ENCODE results near the gene ATXN1.

The ATXN1 gene

DNA sequence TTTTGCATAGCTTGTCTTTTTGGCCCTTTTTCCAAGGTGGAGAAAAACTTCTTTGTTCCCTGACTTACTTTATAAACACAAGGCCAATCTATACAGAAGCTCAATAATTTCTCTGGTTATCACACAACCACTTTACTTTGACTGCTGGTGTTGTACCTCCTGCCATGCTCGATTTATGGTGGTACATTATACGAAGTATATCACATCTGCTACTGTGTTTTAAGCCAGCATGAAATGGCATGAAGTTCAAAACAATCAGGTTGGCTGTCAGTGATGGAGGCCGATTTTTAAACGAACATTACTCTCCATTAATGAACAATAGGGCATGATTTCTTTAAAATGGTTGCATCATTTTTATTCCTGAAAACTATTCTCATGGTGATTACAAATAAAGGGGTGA, 21.0 kb upstream of the ATXN1 start:
- no peak for DNase-seq

GRCh38 chr6:16781348-16782169, 20.3 kb upstream of the ATXN1 start:
- no peak for DNase-seq

DNA sequence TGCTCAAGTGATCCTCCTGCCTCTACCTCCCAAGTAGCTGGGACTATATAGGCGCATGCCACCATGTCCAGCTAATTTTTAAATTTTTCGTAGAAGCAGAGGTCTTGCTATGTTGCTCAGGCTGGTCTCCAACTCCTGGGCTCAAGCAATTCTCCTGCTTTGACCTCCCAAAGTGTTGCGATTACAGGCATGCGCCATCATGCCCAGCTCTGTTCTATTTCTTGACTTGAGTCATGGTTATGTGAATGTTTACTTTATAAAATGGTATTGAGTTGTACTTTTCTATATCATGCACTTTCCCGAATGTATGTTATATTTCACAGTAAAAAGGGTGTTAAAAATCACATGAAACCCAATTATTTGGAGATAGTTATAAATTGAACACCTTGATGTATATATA, 17.3 kb upstream of the ATXN1 start:
- no peak for DNase-seq

GRCh38 chr6:16777794-16778193, 16.5 kb upstream of the ATXN1 start:
- DNase-seq: no peak

DNA sequence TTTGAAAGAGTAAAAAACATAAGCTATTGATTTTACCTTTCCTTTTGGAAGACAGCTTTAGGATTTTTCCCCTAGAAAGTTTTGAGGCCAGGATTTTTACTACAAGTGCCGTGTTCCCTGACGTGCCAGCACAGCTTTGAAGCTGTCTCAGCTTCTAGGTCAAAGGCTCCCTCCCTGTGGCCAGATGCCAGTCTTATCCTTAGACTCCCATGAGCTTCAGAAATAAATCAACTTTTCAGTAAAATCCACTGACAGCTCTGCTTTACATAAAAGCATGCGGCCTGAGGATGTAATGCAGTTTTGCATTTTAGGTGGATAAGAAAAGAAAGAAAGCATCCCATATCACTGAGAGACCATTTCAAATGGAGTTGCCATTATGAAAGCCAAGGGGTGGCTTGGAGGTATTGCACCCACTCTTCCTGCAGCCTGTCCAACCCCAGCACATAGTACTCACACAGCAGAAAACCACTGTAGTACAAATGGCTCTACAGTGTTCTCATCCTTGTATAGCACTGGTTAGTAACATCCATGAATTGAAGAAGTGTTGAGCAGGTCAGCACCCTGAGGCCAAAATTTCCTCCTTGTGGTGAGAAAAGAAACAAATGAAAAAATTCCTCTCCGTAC, 15.2 kb upstream of the ATXN1 start:
- DNase-seq: no peak

GRCh38 chr6:16774437-16774836, 13.2 kb upstream of the ATXN1 start:
- DNase-seq: no peak

- no peak for DNase-seq
Measured at GRCh38 chr6:16773362-16773761, 12.1 kb upstream of the ATXN1 start.

DNA sequence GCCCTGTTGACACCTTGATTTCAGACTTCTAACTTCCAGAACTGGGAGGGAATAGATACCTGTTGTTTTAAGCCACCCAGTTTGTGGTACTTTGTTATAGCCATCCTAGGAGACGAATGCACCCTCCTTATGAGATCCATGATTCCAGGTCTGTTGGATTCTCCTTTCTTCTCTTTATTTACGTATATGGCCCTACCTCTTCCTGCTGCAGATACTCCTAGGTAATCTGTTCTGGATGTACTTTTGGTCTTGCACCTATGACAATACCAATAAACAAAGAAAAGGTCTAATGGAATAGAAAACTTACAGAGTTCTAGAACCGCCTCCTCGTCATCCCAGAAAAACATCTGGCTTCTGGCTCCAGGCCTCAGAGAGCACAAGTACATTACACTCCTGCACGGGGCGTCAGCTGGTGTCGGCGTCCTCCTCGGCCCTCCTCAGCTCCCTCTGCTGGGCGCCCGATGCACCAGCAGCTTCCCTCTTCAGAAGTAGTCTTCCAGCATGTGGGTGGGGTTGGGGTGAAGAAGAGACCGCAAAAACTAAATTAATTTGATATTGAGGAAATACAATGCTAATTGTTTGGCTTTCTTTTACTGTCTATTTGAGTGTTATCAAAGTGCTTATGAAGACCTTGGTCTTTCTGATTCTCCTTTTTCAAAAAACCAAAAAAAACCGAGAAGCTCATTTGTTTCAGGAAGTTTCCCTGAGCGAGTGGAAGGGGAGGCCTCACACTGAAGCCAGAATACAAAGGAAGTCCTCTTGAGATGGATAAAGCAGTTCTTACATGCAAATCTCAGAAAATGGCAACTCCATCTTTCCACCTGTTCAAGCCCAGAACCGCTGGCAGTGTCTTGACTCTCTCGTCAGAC, 9.7 kb upstream of the ATXN1 start:
- peak; percentile 23 to 35 for DNase-seq

GRCh38 chr6:16769986-16770376, 8.7 kb upstream of the ATXN1 start:
- no peak for DNase-seq

- no peak for DNase-seq
Measured at GRCh38 chr6:16769131-16769985, 8.1 kb upstream of the ATXN1 start.

DNA sequence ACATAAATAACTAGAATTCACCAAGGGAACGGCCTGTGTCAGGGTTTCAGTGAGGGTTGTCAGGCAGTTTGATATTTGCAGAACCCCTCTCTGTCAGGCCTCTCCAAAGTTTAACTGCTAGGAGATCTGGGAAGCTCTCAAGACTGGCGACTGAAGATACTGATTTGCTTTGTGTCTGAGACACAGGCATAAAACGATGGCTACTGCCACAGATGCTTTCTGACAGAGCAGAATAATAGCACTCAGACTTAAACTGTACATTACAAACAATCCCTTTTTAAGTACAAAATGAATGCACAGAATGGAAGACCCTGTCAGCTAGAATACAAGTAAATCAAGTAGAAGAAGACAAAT, 7.2 kb upstream of the ATXN1 start:
- no peak for DNase-seq

GRCh38 chr6:16767765-16768476, 6.7 kb upstream of the ATXN1 start:
- no peak for DNase-seq

DNA sequence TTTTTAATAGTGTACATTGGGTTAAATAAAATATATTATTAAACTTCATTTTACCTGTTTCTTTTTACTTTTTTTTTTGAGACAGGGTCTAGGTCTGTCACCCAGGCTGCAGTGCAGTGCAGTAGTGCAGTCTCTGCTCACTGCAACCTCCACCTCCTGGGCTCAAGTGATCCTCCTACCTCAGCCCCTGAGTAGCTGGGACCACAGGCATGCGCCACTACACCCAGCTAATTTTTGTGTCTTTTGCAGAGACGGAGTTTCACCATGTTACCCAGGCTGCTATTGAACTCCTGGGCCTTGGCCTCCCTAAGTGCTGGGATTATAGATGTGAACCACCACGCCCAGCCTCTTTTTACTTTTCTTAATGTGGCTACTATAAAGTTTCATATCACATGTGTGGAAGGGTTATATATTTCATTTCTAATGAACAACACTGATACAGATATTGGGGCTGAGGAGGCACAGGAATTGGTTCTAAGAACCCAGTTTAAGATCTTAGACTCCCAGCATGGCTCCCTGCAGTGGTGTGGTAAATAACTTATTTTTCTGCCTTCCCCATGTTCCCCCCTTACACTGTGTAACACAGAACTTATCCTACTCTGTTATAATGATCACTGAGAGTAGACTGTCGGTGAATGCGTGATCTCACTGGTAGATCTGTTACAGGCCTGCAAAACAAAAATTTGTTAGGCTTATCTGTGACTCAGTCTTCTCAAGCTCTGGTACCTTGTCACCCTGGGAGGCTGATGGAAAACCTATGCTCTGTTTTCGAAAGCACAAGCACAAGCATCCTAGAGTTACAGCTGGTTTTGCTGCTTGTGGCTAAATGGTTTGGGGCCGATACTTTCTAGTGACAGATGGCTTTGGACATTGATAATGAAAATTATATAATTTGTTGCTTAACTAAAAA, 5.8 kb upstream of the ATXN1 start:
- no peak for DNase-seq

GRCh38 chr6:16766043-16766536, 4.8 kb upstream of the ATXN1 start:
- no peak for DNase-seq

GRCh38 chr6:16765235-16765634, 4.0 kb upstream of the ATXN1 start:
- no peak for DNase-seq

GRCh38 chr6:16764188-16764950, 3.1 kb upstream of the ATXN1 start:
- peak in 1 of 2 experiments; percentile 16 for DNase-seq

GRCh38 chr6:16762550-16763477, 1.6 kb upstream of the ATXN1 start:
- peak; percentile 14 to 44 for DNase-seq

GRCh38 chr6:16762268-16762549, 949 bp upstream of the ATXN1 start:
- DNase-seq: no peak

All from NCI-H1930 (cell line).